Thyroid gland (tissue), 4 donors: ENCODE data around the gene LRRC75B. TPM values are rescaled to one million over a fixed set of nuclear protein-coding genes. Genes with fewer than 3 reads are reported as not detected.
A peak's percentile ranks its signal among the peaks of the same experiment; 100 is the strongest.

Experiments used
- DNase-seq, 2 donors: peaks; one replicate each; pipeline ENCODE4 v3.0.0-alpha.2; 2019
- H3K27ac ChIP-seq, 3 donors: fragments of 200-600 bp; sonication (generic); 1 replicate in 2 of 3; 2 replicates in 1 of 3; pipeline ENCODE4 v1.5.1; 2016 to 2019; ENCODE audit warnings: mild to moderate bottlenecking in 1 of 3, moderate library complexity in 1 of 3
- H3K27me3 ChIP-seq: fragments of 200-600 bp; sonication (generic); one replicate; pipeline ENCODE4 v1.5.1; 2019
- H3K36me3 ChIP-seq, 2 donors: fragments of 200-600 bp; sonication (generic); one replicate each; pipeline ENCODE4 v1.5.1; 2016 to 2019
- H3K4me1 ChIP-seq, 2 donors: fragments of 200-600 bp; sonication (generic); one replicate each; pipeline ENCODE4 v1.5.1; 2017 to 2019
- H3K4me3 ChIP-seq, 3 donors: fragments of 200-600 bp; sonication (generic); replicated peaks in 1 of 3; 1 replicate in 2 of 3; 2 replicates in 1 of 3; pipeline ENCODE4 v1.5.1; 2016; ENCODE audit warnings: mild to moderate bottlenecking in 1 of 3
- H3K9me3 ChIP-seq: fragments of 200-600 bp; sonication (generic); one replicate; pipeline ENCODE4 v1.5.1; 2017
- POLR2A ChIP-seq, 2 donors: fragments of 450-650 bp; IDR thresholded peaks; one replicate each; pipeline ENCODE4 v1.6.1; 2017; ENCODE audit warnings: antibody characterized with exemption in 2 of 2, mild to moderate bottlenecking in 2 of 2, moderate library complexity in 1 of 2
- WGBS, 2 donors: methylation state at CpG; one replicate each; pipeline ENCODE4 v1.1.5; 2017; 5-methylcytosine and 5-hydroxymethylcytosine counted together
- intact Hi-C: fragments of 100-400 bp; cut with DNase I; formaldehyde crosslinking; loops from one replicate; pipeline ENCODE4 v1.15.1; 2023
- total RNA-seq, 4 donors: library from RNA; depleted of rRNA; stranded (reverse); fragments of >200 nt; gene quantifications; one replicate each; pipeline ENCODE4 v1.2.3, GENCODE V29; 2016
- TF ChIP-seq, protein P1 (sequence below), 6 experiments: fragments of 200-600 bp in 3 of 6; fragments of 450-650 bp in 3 of 6; sonication (generic) in 3 of 6; IDR thresholded peaks; one replicate each; pipeline ENCODE4 v1.5.1; 2016 to 2019; ENCODE audit warnings: antibody characterized with exemption in 6 of 6, mild to moderate bottlenecking in 2 of 6, inconsistent platforms in 1 of 6, moderate library complexity in 1 of 6

Gene LRRC75B
- total RNA-seq, 4 donors from 2014 or later: 18.6 to 51.2 (median 39.6) TPM

DNA sequence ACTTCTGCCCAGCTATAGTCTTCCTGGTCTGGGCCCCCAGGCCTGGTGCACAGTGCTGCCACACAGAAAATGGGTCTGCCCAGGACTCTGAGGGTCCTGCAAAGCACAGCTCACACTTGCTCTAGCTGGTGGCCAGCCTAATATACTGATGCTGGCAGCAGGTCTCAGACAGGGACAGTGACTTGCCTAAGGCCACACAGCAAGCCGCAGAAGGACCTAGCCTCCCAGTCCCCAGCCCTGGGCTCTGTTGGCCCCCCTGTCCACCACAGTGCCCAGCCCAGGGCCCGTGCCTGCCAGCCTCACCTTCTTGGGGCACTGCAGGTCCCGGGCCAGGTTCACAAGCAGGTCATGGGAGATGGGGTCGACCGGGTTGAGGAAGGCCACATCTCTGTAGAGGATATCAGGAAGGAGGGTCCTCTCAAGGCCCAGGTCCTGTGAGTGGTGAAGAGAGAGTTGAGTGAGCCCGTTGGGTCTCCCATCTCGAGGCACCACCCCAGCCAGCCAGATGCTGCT is 3.3 kb downstream of the LRRC75B start:
- no peaks in the 10 kb centered on the region for H3K27me3 ChIP-seq
- intact Hi-C loops: no loop called here
- no peak for DNase-seq
- H3K36me3 ChIP-seq: peaks cover 0 to 4% of the 10 kb centered on the region in 2 donors
- peak overlapping the region in 1 of 3 donors; percentile 72 for H3K27ac ChIP-seq
- H3K9me3 ChIP-seq: no peaks in the 10 kb centered on the region
- 93 to 95% methylated on average over 3 to 7 of the region's 7 CpGs for WGBS, 2 donors
- TF ChIP-seq, protein P1, sequence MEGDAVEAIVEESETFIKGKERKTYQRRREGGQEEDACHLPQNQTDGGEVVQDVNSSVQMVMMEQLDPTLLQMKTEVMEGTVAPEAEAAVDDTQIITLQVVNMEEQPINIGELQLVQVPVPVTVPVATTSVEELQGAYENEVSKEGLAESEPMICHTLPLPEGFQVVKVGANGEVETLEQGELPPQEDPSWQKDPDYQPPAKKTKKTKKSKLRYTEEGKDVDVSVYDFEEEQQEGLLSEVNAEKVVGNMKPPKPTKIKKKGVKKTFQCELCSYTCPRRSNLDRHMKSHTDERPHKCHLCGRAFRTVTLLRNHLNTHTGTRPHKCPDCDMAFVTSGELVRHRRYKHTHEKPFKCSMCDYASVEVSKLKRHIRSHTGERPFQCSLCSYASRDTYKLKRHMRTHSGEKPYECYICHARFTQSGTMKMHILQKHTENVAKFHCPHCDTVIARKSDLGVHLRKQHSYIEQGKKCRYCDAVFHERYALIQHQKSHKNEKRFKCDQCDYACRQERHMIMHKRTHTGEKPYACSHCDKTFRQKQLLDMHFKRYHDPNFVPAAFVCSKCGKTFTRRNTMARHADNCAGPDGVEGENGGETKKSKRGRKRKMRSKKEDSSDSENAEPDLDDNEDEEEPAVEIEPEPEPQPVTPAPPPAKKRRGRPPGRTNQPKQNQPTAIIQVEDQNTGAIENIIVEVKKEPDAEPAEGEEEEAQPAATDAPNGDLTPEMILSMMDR (IDR thresholded peaks at IDR 0.05): no peak
- no peak for TF ChIP-seq POLR2A (IDR thresholded peaks at IDR 0.05)
- H3K4me1 ChIP-seq: peaks cover 36 to 46% of the 10 kb centered on the region in 2 donors
- no peak overlapping the region for H3K4me3 ChIP-seq

DNA sequence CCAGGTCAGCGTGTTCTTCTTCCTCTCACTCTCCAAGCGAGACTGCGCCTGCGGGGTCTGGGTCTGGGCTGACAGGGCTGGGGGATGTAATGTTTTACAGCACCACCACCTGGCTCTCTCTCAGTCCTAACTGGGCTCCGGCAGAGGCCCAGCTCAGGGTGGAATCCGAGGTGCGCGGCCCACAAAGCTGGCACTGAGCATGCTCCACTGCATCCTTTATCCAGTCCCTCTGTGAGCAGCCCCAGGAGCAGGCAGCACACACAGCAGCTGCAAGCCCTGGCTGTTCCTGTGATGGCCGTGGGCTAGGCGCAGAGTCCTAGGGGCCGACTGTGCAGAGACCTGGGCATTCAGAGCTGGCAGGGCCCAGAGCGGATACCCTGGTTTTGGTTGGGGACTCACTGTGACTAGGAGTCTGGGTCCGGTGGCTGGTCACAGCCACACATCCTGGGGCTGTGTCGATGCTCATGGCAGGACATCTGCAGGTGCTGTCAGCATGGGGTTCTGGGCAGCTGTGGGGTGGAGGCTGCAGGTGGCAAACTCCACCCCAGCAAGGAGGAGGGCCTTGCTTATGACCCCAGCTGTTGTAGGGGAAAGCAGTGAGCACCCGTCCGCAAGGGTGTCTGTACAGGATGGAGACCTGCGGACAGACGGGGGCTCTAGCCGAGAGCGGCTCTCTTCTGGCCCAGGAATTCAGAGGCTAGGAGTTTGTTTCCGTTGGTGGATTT is 4.0 kb downstream of the LRRC75B start:
- no peak for TF ChIP-seq POLR2A (IDR thresholded peaks at IDR 0.05)
- TF ChIP-seq, protein P1 (IDR thresholded peaks at IDR 0.05): no peak
- H3K27ac ChIP-seq: peak overlapping the region; percentile 34 to 77 (median 72)

DNA sequence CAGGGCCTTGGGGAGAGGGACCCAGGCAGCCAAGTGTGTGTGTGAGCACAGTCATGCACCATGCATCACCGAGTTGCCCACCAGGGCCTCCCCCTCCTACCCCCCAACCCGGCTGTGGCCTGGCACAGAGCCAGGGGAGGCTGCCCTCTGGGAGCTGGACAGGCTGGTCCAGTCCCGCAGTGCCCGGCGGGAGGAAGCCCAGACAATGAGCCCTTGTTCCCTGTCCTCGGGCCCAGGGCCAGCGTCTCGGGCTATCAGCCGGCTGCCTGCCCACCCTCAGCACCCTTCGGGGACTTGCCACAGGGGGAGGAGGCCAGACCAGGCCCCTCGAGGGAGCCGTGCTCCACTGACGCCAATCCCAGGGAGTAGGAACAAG is 4.5 kb downstream of the LRRC75B start:
- WGBS, 2 donors: 17 to 37% methylated on average over 1 to 10 of the region's 13 CpGs
- Histone ChIP-seq H3K27me3 (no peaks in the 10 kb centered on the region), H3K4me1 (peaks cover 35 to 46% of the 10 kb centered on the region in 2 donors), H3K36me3 (peaks cover 0 to 4% of the 10 kb centered on the region in 2 donors), H3K27ac (peak overlapping the region; percentile 34 to 77 (median 72)), H3K9me3 (no peaks in the 10 kb centered on the region), H3K4me3 (no peak overlapping the region)
- DNase-seq: peak; percentile 91 to 96
- intact Hi-C loops: no loop called here
- no peak for TF ChIP-seq POLR2A (IDR thresholded peaks at IDR 0.05)
- TF ChIP-seq, protein P1 (IDR thresholded peaks at IDR 0.05): no peak

More for the DNA sequence above, 4.0 kb downstream of the LRRC75B start:
- WGBS, 2 donors: 77 to 80% methylated on average over 11 to 18 of the region's 21 CpGs
- DNase-seq: no peak
- Histone ChIP-seq H3K27me3 (no peaks in the 10 kb centered on the region), H3K36me3 (peaks cover 0 to 4% of the 10 kb centered on the region in 2 donors), H3K4me3 (no peak overlapping the region), H3K9me3 (no peaks in the 10 kb centered on the region), H3K4me1 (peaks cover 35 to 46% of the 10 kb centered on the region in 2 donors)
- intact Hi-C loops: no loop called here

DNA sequence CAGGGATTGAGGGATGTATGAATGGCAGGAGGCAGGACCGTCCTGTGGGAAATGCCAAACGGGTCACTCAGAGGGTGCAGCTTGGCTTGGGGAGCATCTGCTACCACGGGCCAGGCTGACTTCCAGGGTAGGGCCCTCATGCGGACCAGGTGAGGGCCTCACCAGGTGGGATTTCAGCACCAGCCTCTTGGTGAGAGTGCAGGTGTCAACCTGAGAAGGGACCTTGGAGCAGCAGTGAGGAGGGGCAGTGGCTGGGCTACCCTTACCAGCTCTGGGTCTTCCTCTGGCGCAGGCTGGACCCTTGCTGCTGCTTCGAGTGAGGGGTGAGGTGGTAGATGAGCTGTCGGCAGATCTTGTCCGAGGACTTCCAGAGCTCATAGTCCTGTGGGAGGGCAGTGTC is 4.9 kb downstream of the LRRC75B start:
- no peaks in the 10 kb centered on the region for H3K9me3 ChIP-seq
- intact Hi-C loops: no loop called here
- no peak overlapping the region for H3K4me3 ChIP-seq
- H3K36me3 ChIP-seq: peaks cover 0 to 4% of the 10 kb centered on the region in 2 donors
- WGBS, 2 donors: 70 to 83% methylated on average over 6 to 8 of the region's 8 CpGs
- DNase-seq: no peak
- peaks cover 35 to 48% of the 10 kb centered on the region in 2 donors for H3K4me1 ChIP-seq
- no peaks in the 10 kb centered on the region for H3K27me3 ChIP-seq
- no peak for TF ChIP-seq POLR2A (IDR thresholded peaks at IDR 0.05)
- TF ChIP-seq, protein P1 (IDR thresholded peaks at IDR 0.05): no peak
- peak overlapping the region; percentile 34 to 77 (median 72) for H3K27ac ChIP-seq

DNA sequence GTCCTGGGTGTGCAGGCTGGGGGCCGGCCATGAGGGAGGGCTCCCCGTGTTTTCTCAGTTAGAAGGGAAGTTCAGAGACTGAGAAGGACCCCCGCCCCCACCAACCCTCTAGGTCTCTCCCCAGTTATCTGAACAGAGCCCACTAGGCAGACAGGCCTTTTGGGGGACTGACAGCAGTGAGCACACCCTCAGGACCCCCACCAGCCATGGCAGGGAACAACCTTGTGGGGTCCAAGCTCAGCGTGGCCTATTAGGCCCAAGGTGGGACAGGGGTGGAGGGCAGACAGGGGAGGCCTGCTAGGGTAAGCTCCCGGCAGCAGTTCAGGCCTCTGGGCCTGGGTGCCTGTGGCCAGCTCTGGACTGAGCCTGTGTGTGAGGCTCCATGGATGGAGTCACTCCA is 5.6 kb downstream of the LRRC75B start:
- Histone ChIP-seq H3K4me1 (peaks cover 37 to 52% of the 10 kb centered on the region in 2 donors), H3K27ac (peak overlapping the region in 1 of 3 donors; percentile 77), H3K4me3 (no peak overlapping the region), H3K36me3 (peaks cover 0 to 4% of the 10 kb centered on the region in 2 donors), H3K27me3 (no peaks in the 10 kb centered on the region), H3K9me3 (no peaks in the 10 kb centered on the region)
- 76 to 89% methylated on average over 3 to 4 of the region's 5 CpGs for WGBS, 2 donors
- intact Hi-C loops: no loop called here
- no peak for DNase-seq
- no peak for TF ChIP-seq POLR2A (IDR thresholded peaks at IDR 0.05)
- TF ChIP-seq, protein P1 (IDR thresholded peaks at IDR 0.05): no peak
